ENCODE measurements around the gene R3HDML.
"Not testable (repeated sequence)": the region's sequence is repeated elsewhere in the genome, so short reads cannot be mapped to it uniquely, and the experiment has no call there.

The R3HDML gene

DNA sequence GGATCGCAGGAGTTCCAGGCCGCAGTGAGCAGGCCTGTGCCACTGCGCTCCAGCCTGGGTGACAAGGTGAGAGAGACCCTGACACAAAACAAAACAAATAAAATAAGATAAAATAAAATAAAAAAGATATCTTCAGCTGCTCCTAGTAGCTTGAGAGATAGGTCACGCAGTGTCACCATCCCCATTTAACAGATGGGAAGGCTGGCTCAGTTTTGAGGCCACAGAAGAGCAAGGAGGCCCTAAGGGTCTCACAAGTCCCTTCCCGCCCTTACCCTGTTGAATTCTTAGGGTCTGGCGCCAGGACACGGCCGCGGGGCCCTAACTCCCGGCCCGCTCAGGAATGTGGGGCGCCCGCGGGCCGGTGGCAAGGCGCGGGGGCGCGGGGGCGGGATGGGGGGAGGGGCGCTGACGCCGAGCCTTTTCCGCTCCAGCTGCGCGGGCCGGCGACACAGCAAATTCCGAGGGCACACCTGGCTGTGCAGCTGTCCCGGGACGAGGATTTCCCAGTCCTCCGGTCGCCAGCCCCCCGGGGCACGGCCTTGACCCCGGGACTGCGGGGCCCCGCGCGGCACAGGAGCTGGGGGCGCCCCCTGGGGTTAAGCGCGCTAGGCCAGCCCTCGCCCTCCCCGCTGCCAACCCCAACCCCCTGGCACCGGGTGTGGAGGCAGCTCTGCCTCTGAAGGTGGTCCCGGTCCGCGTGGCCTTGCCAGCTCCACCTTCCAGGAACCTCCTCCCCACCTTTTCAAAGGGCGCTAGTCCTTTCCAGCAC, 10.3 kb upstream of the R3HDML start:
- Histone ChIP-seq H3K9me3 (ENCODE audit: severe bottlenecking) (no peaks in the 10 kb centered on the region), H3K27ac (ENCODE audit: poor library complexity, severe bottlenecking) (no peak overlapping the region), H3K27me3 (ENCODE audit: insufficient read depth, poor library complexity, severe bottlenecking) (no peaks in the 10 kb centered on the region), H3K36me3 (ENCODE audit: low read depth) (no peaks in the 10 kb centered on the region), H3K4me3 (ENCODE audit: severe bottlenecking) (peak overlapping the region; percentile 10), H3K4me1 (ENCODE audit: insufficient read depth, poor library complexity, severe bottlenecking) (peaks cover 4% of the 10 kb centered on the region)
- no peak for DNase-seq (ENCODE audit: low spot score)
- ATAC-seq (ENCODE audit: low read depth) = peak; percentile 6; the same call in 1 of the 3 replicates
- TF ChIP-seq, protein P1, sequence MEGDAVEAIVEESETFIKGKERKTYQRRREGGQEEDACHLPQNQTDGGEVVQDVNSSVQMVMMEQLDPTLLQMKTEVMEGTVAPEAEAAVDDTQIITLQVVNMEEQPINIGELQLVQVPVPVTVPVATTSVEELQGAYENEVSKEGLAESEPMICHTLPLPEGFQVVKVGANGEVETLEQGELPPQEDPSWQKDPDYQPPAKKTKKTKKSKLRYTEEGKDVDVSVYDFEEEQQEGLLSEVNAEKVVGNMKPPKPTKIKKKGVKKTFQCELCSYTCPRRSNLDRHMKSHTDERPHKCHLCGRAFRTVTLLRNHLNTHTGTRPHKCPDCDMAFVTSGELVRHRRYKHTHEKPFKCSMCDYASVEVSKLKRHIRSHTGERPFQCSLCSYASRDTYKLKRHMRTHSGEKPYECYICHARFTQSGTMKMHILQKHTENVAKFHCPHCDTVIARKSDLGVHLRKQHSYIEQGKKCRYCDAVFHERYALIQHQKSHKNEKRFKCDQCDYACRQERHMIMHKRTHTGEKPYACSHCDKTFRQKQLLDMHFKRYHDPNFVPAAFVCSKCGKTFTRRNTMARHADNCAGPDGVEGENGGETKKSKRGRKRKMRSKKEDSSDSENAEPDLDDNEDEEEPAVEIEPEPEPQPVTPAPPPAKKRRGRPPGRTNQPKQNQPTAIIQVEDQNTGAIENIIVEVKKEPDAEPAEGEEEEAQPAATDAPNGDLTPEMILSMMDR (IDR thresholded peaks at IDR 0.05; ENCODE audit: poor library complexity, severe bottlenecking) = peak; percentile 27

DNA sequence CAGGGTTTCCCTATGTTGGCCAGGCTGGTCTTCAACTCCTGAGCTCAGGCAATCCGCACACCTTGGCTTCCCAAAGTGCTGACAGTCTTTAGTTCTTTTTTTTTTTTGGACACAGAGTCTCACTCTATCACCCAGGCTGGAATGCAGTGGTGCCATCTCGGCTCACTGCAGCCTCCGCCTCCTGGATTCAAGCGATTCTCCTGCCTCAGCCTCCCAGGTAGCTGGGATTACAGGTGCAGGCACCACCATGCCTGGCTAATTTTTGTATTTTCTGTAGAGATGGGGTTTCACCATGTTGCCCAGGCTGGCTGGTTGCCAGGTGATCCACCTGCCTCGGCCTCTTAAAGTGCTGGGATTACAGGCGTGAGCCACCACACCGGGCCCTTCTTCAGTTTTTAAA, 9.1 kb upstream of the R3HDML start:
- not testable (repeated sequence) for H3K9me3 ChIP-seq (ENCODE audit: severe bottlenecking); H3K27me3 ChIP-seq (ENCODE audit: insufficient read depth, poor library complexity, severe bottlenecking); ATAC-seq (ENCODE audit: low read depth); H3K27ac ChIP-seq (ENCODE audit: poor library complexity, severe bottlenecking); H3K36me3 ChIP-seq (ENCODE audit: low read depth); H3K4me1 ChIP-seq (ENCODE audit: insufficient read depth, poor library complexity, severe bottlenecking); H3K4me3 ChIP-seq (ENCODE audit: severe bottlenecking); DNase-seq (ENCODE audit: low spot score)

DNA sequence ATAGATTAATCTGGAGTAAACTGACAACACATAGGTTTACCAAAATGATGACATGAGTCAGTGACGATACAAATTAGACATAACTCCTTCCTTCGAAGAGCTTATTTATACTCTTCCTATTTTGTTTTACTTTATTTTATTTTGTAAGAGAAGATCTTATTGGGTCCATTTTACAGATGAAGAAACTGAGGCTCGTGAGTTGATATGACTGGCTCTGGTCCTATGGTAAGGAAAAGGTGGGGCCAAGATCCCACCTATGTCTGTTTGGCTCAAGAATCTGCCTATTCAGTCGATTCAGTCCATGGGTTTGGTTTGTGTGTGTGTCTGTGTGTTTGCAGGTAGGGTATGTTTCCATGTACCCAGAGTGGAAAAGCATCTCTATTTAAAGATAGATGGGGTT, 8.4 kb upstream of the R3HDML start:
- Histone ChIP-seq H3K27ac (ENCODE audit: poor library complexity, severe bottlenecking) (no peak overlapping the region), H3K27me3 (ENCODE audit: insufficient read depth, poor library complexity, severe bottlenecking) (no peaks in the 10 kb centered on the region), H3K36me3 (ENCODE audit: low read depth) (no peaks in the 10 kb centered on the region), H3K9me3 (ENCODE audit: severe bottlenecking) (no peaks in the 10 kb centered on the region), H3K4me1 (ENCODE audit: insufficient read depth, poor library complexity, severe bottlenecking) (peaks cover 4% of the 10 kb centered on the region), H3K4me3 (ENCODE audit: severe bottlenecking) (no peak overlapping the region)
- TF ChIP-seq, protein P1 (IDR thresholded peaks at IDR 0.05; ENCODE audit: poor library complexity, severe bottlenecking) = no peak
- DNase-seq (ENCODE audit: low spot score) = no peak
- no peak for ATAC-seq (ENCODE audit: low read depth)

DNA sequence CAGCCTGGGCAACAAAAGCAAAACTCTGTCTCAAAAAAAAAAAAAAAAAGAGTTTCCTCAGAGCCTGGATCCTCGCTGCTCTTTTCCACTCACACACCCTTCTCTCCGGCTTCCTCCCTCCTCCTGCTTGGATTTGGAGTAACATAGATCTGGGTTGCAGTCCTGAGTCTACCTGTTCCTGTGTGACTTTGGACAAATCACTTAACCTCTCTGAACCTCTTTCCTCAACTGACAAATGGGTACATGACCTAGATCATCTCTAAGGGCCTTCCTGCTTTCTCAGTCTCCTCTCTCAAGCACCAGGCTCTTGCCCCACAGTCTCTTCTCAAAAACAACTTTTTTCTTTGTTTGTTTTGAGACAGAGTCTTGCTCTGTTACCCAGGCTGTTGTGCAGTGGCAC, 5.6 kb upstream of the R3HDML start:
- peaks cover 4% of the 10 kb centered on the region for H3K4me1 ChIP-seq (ENCODE audit: insufficient read depth, poor library complexity, severe bottlenecking)
- no peak for ATAC-seq (ENCODE audit: low read depth)
- no peaks in the 10 kb centered on the region for H3K9me3 ChIP-seq (ENCODE audit: severe bottlenecking)
- no peak for DNase-seq (ENCODE audit: low spot score)
- no peaks in the 10 kb centered on the region for H3K36me3 ChIP-seq (ENCODE audit: low read depth)
- no peaks in the 10 kb centered on the region for H3K27me3 ChIP-seq (ENCODE audit: insufficient read depth, poor library complexity, severe bottlenecking)
- H3K27ac ChIP-seq (ENCODE audit: poor library complexity, severe bottlenecking) = no peak overlapping the region
- H3K4me3 ChIP-seq (ENCODE audit: severe bottlenecking) = no peak overlapping the region
- TF ChIP-seq, protein P1 (IDR thresholded peaks at IDR 0.05; ENCODE audit: poor library complexity, severe bottlenecking) = no peak

DNA sequence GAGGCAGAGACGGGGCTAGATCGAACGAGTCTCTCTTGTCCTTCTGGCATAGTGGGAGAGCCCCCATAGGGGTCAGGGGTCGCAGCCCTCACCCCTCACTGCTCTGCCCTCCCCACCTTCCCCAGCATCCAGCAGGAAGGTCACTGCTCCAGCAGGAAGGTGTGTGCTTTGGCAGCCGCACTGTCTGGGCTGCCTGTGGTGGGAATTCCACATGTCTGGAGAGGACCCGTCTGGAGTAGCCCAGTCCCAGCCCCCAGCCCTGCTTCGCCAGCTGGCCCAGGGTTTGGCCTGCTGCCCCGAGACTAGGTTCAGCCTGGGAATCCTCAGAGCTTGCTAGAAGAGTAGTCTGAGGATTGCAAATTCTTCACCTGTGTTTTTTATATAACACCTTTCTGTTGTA, 2.5 kb upstream of the R3HDML start:
- TF ChIP-seq, protein P1 (IDR thresholded peaks at IDR 0.05; ENCODE audit: poor library complexity, severe bottlenecking) = no peak
- 0 out of 3 replicates have a peak, but pooled peaks have one; percentile 24 for ATAC-seq (ENCODE audit: low read depth)
- H3K9me3 ChIP-seq (ENCODE audit: severe bottlenecking) = no peaks in the 10 kb centered on the region
- no peaks in the 10 kb centered on the region for H3K36me3 ChIP-seq (ENCODE audit: low read depth)
- H3K27ac ChIP-seq (ENCODE audit: poor library complexity, severe bottlenecking) = no peak overlapping the region
- no peak for DNase-seq (ENCODE audit: low spot score)
- no peak overlapping the region for H3K4me3 ChIP-seq (ENCODE audit: severe bottlenecking)
- H3K4me1 ChIP-seq (ENCODE audit: insufficient read depth, poor library complexity, severe bottlenecking) = peaks cover 4% of the 10 kb centered on the region
- H3K27me3 ChIP-seq (ENCODE audit: insufficient read depth, poor library complexity, severe bottlenecking) = no peaks in the 10 kb centered on the region
